Body of pancreas (tissue), 4 donors: ENCODE results near the gene LDLRAP1. TPM values are rescaled to one million over a fixed set of nuclear protein-coding genes. Genes with fewer than 3 reads are reported as not detected.

ENCODE experiments used
- ATAC-seq: fragments of 150-250 bp; one replicate; pipeline ENCODE4 v1.9.1; 2016
- DNase-seq, 4 donors: peaks; one replicate each; pipeline ENCODE4 v3.0.0-alpha.2; 2019
- H3K27ac ChIP-seq, 4 donors: fragments of 200-600 bp; sonication (generic); 1 replicate in 3 of 4; 2 replicates in 1 of 4; pipeline versions ENCODE4 v1.5.1 to v1.6.1; 2016 to 2019; ENCODE audit warnings: mild to moderate bottlenecking in 1 of 4, mixed read lengths in 1 of 4, moderate library complexity in 1 of 4
- H3K27me3 ChIP-seq, 2 donors: fragments of 200-600 bp; sonication (generic); one replicate each; pipeline ENCODE4 v1.6.0; 2016; ENCODE audit warnings: mild to moderate bottlenecking in 1 of 2
- H3K36me3 ChIP-seq, 2 donors: fragments of 200-600 bp; sonication (generic); replicated peaks in 1 of 2; 2 replicates each; pipeline ENCODE4 v1.5.1; 2016; ENCODE audit warnings: low read depth in 2 of 2; ENCODE audit not compliant: insufficient read depth in 1 of 2
- H3K4me1 ChIP-seq: fragments of 200-600 bp; sonication (generic); one replicate; pipeline ENCODE4 v1.6.0; 2016
- H3K4me3 ChIP-seq, 2 donors: fragments of 200-600 bp; sonication (generic); 1 replicate in 1 of 2; 2 replicates in 1 of 2; pipeline ENCODE4 v1.5.1; 2016 to 2019
- H3K9me3 ChIP-seq, 3 donors: fragments of 200-600 bp; sonication (generic); 1 replicate in 2 of 3; 2 replicates in 1 of 3; pipeline ENCODE4 v1.5.1; 2016
- POLR2A ChIP-seq, 3 donors: fragments of 450-650 bp; IDR thresholded peaks; one replicate each; pipeline ENCODE4 v1.6.1; 2016; ENCODE audit warnings: antibody characterized with exemption in 3 of 3, mild to moderate bottlenecking in 2 of 3
- WGBS, 2 donors: methylation state at CpG; one replicate each; pipeline ENCODE4 v1.1.5; 2017; 5-methylcytosine and 5-hydroxymethylcytosine counted together
- intact Hi-C: fragments of 100-400 bp; cut with DNase I; formaldehyde crosslinking; loops from one replicate; pipeline ENCODE4 v1.15.1; 2023
- total RNA-seq, 2 donors: library from RNA; depleted of rRNA; stranded (reverse); fragments of >200 nt; gene quantifications; one replicate each; pipeline ENCODE4 v1.1.0, GENCODE V29; 2016
- TF ChIP-seq, protein P1 (sequence below), 7 experiments: fragments of 450-650 bp in 4 of 7; fragments of 200-600 bp in 3 of 7; sonication (generic) in 3 of 7; IDR thresholded peaks; one replicate each; pipeline ENCODE4 v1.5.1; 2016 to 2019; ENCODE audit warnings: antibody characterized with exemption in 7 of 7

Gene LDLRAP1
- total RNA-seq, 2 donors from 2014 or later = 20.8 to 23.7 TPM

DNA sequence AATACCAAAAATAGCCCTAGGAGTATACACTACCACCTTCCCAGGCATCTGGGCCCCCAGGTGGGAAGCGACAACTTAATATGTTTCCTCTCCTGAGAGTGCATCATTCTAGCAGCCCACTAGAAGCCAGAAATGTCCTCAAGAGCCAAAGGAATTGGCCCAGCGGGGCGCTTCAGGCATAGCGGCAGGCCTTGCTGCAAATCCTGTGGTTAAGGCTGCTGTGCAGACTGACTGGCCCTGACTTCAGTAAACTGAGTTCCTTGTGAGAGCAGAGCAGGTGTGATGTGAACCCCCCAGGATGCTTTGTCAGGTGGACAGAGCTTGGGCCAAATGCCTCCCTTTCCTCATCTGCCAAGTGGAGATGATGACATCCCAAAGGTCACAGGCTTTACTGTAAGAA lies 29.7 kb upstream of the LDLRAP1 start:
- DNase-seq (no peak), ATAC-seq (no peak)
- TF ChIP-seq, protein P1, sequence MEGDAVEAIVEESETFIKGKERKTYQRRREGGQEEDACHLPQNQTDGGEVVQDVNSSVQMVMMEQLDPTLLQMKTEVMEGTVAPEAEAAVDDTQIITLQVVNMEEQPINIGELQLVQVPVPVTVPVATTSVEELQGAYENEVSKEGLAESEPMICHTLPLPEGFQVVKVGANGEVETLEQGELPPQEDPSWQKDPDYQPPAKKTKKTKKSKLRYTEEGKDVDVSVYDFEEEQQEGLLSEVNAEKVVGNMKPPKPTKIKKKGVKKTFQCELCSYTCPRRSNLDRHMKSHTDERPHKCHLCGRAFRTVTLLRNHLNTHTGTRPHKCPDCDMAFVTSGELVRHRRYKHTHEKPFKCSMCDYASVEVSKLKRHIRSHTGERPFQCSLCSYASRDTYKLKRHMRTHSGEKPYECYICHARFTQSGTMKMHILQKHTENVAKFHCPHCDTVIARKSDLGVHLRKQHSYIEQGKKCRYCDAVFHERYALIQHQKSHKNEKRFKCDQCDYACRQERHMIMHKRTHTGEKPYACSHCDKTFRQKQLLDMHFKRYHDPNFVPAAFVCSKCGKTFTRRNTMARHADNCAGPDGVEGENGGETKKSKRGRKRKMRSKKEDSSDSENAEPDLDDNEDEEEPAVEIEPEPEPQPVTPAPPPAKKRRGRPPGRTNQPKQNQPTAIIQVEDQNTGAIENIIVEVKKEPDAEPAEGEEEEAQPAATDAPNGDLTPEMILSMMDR (IDR thresholded peaks at IDR 0.05) = no peak
- no peak for TF ChIP-seq POLR2A (IDR thresholded peaks at IDR 0.05)
- H3K9me3 ChIP-seq = no peaks in the 10 kb centered on the region
- no peaks in the 10 kb centered on the region for H3K36me3 ChIP-seq
- no peaks in the 10 kb centered on the region for H3K4me1 ChIP-seq
- intact Hi-C loops = no loop called here
- no peaks in the 10 kb centered on the region for H3K27me3 ChIP-seq
- H3K27ac ChIP-seq = no peak overlapping the region
- no peak overlapping the region for H3K4me3 ChIP-seq
- 83% methylated on average over 4 of the region's 4 CpGs; no CpG with 5 or more reads in 1 of the 2 donors for WGBS, 2 donors

DNA sequence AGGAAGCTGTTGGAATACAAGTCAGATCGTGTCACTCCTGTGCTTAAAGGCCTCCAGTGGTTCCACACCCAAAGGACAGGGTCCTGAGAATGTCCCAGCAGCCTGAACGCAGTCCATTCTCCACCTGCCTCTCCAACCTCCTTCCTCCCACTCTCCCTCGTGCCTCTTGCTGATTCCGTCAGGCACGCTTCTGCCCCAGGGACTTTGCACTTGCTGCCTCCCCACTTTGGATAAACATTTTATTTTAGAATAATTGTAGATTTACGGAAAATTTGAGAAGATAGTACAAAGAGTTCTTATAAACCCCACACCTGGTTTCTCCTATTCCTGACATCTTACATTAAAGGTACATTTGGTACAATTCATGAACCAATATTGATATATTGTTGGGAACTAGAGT lies 28.4 kb upstream of the LDLRAP1 start:
- Histone ChIP-seq H3K36me3 (no peaks in the 10 kb centered on the region), H3K27ac (no peak overlapping the region), H3K4me1 (no peaks in the 10 kb centered on the region), H3K4me3 (no peak overlapping the region), H3K9me3 (no peaks in the 10 kb centered on the region), H3K27me3 (no peaks in the 10 kb centered on the region)
- WGBS, 2 donors = 77 to 79% methylated on average over 6 of the region's 6 CpGs
- ATAC-seq = no peak
- TF ChIP-seq, protein P1 (IDR thresholded peaks at IDR 0.05) = no peak
- intact Hi-C loops = no loop called here
- DNase-seq = no peak

GRCh38 chr1:25516686-25517085 lies 26.7 kb upstream of the LDLRAP1 start:
- Histone ChIP-seq H3K27me3 (no peaks in the 10 kb centered on the region), H3K27ac (no peak overlapping the region), H3K36me3 (no peaks in the 10 kb centered on the region), H3K9me3 (no peaks in the 10 kb centered on the region), H3K4me3 (no peak overlapping the region), H3K4me1 (peaks cover 3% of the 10 kb centered on the region)
- TF ChIP-seq, protein P1 (IDR thresholded peaks at IDR 0.05) = no peak
- no peak for TF ChIP-seq POLR2A (IDR thresholded peaks at IDR 0.05)
- DNase-seq (no peak), ATAC-seq (no peak)
- WGBS, 2 donors = 67 to 83% methylated on average over 1 to 3 of the region's 3 CpGs
- intact Hi-C loops = no loop called here

- 70 to 73% methylated on average over 26 to 31 of the region's 33 CpGs for WGBS, 2 donors
- no peak for ATAC-seq
- TF ChIP-seq, protein P1 (IDR thresholded peaks at IDR 0.05) = no peak
- TF ChIP-seq POLR2A (IDR thresholded peaks at IDR 0.05) = no peak
- H3K9me3 ChIP-seq = no peaks in the 10 kb centered on the region
- no peak overlapping the region for H3K4me3 ChIP-seq
- no peaks in the 10 kb centered on the region for H3K27me3 ChIP-seq
- H3K4me1 ChIP-seq = peaks cover 12% of the 10 kb centered on the region
- no peak overlapping the region for H3K27ac ChIP-seq
- intact Hi-C loops = no loop called here
- H3K36me3 ChIP-seq = no peaks in the 10 kb centered on the region
- no peak for DNase-seq
Observed at GRCh38 chr1:25517476-25518394, 25.7 kb upstream of the LDLRAP1 start.
